RWPE2 (cell line): ENCODE measurements around the gene KCNH5.
"Not testable (repeated sequence)": the region's sequence is repeated elsewhere in the genome, so short reads cannot be mapped to it uniquely, and the experiment has no call there.

Experiments
- ATAC-seq: fragments of 200-7000 bp; cut with Tn5 transposase; 3 replicates; pipeline ENCODE4 v1.9.1; 2021; ENCODE audit warnings: low read depth
- DNase-seq: peaks from one replicate; pipeline ENCODE4 v3.0.0-alpha.2; 2020; ENCODE audit warnings: low spot score
- H3K27ac ChIP-seq: fragments of 450-650 bp; 2 replicates; pipeline ENCODE4 v1.5.1; 2017; ENCODE audit warnings: mild to moderate bottlenecking; ENCODE audit not compliant: poor library complexity, severe bottlenecking
- H3K27me3 ChIP-seq: fragments of 250-450 bp; sonication (Bioruptor Pico); 2 replicates; pipeline ENCODE4 v1.5.1; 2021; ENCODE audit warnings: mild to moderate bottlenecking, moderate library complexity; ENCODE audit not compliant: insufficient read depth, poor library complexity, severe bottlenecking
- H3K36me3 ChIP-seq: fragments of 250-450 bp; sonication (Bioruptor Pico); 2 replicates; pipeline ENCODE4 v1.5.1; 2020; ENCODE audit warnings: low read depth, mild to moderate bottlenecking, moderate library complexity
- H3K4me1 ChIP-seq: fragments of 250-450 bp; sonication (Bioruptor Pico); 2 replicates; pipeline ENCODE4 v1.5.1; 2021; ENCODE audit warnings: mild to moderate bottlenecking, moderate library complexity; ENCODE audit not compliant: insufficient read depth, poor library complexity, severe bottlenecking
- H3K4me3 ChIP-seq: fragments of 250-450 bp; sonication (Bioruptor Pico); 2 replicates; pipeline ENCODE4 v1.5.1; 2021; ENCODE audit warnings: mild to moderate bottlenecking, moderate library complexity; ENCODE audit not compliant: severe bottlenecking
- H3K9me3 ChIP-seq: fragments of 250-450 bp; sonication (Bioruptor Pico); 2 replicates; pipeline ENCODE4 v1.5.1; 2021; ENCODE audit warnings: mild to moderate bottlenecking, moderate library complexity; ENCODE audit not compliant: severe bottlenecking
- CTCF ChIP-seq: fragments of 450-650 bp; IDR thresholded peaks from one replicate; pipeline ENCODE4 v1.5.1; 2017; ENCODE audit warnings: mild to moderate bottlenecking, moderate library complexity; ENCODE audit not compliant: poor library complexity, severe bottlenecking

Gene KCNH5

GRCh38 chr14:62776300-62776699 is 269.0 kb downstream of the KCNH5 start:
- no peaks in the 10 kb centered on the region for H3K27me3 ChIP-seq
- no peak for TF ChIP-seq CTCF
- DNase-seq, result no peak
- ATAC-seq, result no peak
- no peak overlapping the region for H3K4me3 ChIP-seq
- H3K9me3 ChIP-seq, result no peaks in the 10 kb centered on the region
- no peaks in the 10 kb centered on the region for H3K4me1 ChIP-seq
- no peak overlapping the region for H3K27ac ChIP-seq
- H3K36me3 ChIP-seq, result no peaks in the 10 kb centered on the region

- no peak for TF ChIP-seq CTCF
- Histone ChIP-seq H3K4me1 (no peaks in the 10 kb centered on the region), H3K4me3 (no peak overlapping the region), H3K9me3 (no peaks in the 10 kb centered on the region), H3K27ac (no peak overlapping the region), H3K36me3 (no peaks in the 10 kb centered on the region), H3K27me3 (no peaks in the 10 kb centered on the region)
- ATAC-seq, result no peak
- DNase-seq, result no peak
These were observed 276.5 kb downstream of the KCNH5 start for GRCh38 chr14:62768753-62769152.

- H3K36me3 ChIP-seq, result no peaks in the 10 kb centered on the region
- no peaks in the 10 kb centered on the region for H3K9me3 ChIP-seq
- H3K4me1 ChIP-seq, result no peaks in the 10 kb centered on the region
- no peak overlapping the region for H3K27ac ChIP-seq
- no peak overlapping the region for H3K4me3 ChIP-seq
- no peak for TF ChIP-seq CTCF
- ATAC-seq (no peak), DNase-seq (no peak)
- H3K27me3 ChIP-seq, result no peaks in the 10 kb centered on the region
These were observed 281.3 kb downstream of the KCNH5 start for GRCh38 chr14:62763951-62764350.

GRCh38 chr14:62759796-62760195 is 285.5 kb downstream of the KCNH5 start:
- no peak for DNase-seq

GRCh38 chr14:62746881-62747280 is 298.4 kb downstream of the KCNH5 start:
- not testable (repeated sequence) for H3K27me3 ChIP-seq, H3K4me1 ChIP-seq, H3K9me3 ChIP-seq, ATAC-seq, H3K36me3 ChIP-seq, DNase-seq, H3K27ac ChIP-seq, H3K4me3 ChIP-seq

More at GRCh38 chr14:62759796-62760195, 285.5 kb downstream of the KCNH5 start:
- Histone ChIP-seq H3K27me3 (no peaks in the 10 kb centered on the region), H3K4me1 (no peaks in the 10 kb centered on the region), H3K36me3 (no peaks in the 10 kb centered on the region), H3K4me3 (no peak overlapping the region), H3K27ac (no peak overlapping the region), H3K9me3 (no peaks in the 10 kb centered on the region)
- no peak for ATAC-seq
- no peak for TF ChIP-seq CTCF
